RWPE2 (cell line): ENCODE measurements around the gene DIP2B.

Experiments used
- ATAC-seq: fragments of 200-7000 bp; cut with Tn5 transposase; 3 replicates; pipeline ENCODE4 v1.9.1; 2021; ENCODE audit warnings: low read depth
- DNase-seq: peaks from one replicate; pipeline ENCODE4 v3.0.0-alpha.2; 2020; ENCODE audit warnings: low spot score
- H3K27ac ChIP-seq: fragments of 450-650 bp; 2 replicates; pipeline ENCODE4 v1.5.1; 2017; ENCODE audit warnings: mild to moderate bottlenecking; ENCODE audit not compliant: poor library complexity, severe bottlenecking
- H3K27me3 ChIP-seq: fragments of 250-450 bp; sonication (Bioruptor Pico); 2 replicates; pipeline ENCODE4 v1.5.1; 2021; ENCODE audit warnings: mild to moderate bottlenecking, moderate library complexity; ENCODE audit not compliant: insufficient read depth, poor library complexity, severe bottlenecking
- H3K36me3 ChIP-seq: fragments of 250-450 bp; sonication (Bioruptor Pico); 2 replicates; pipeline ENCODE4 v1.5.1; 2020; ENCODE audit warnings: low read depth, mild to moderate bottlenecking, moderate library complexity
- H3K4me1 ChIP-seq: fragments of 250-450 bp; sonication (Bioruptor Pico); 2 replicates; pipeline ENCODE4 v1.5.1; 2021; ENCODE audit warnings: mild to moderate bottlenecking, moderate library complexity; ENCODE audit not compliant: insufficient read depth, poor library complexity, severe bottlenecking
- H3K4me3 ChIP-seq: fragments of 250-450 bp; sonication (Bioruptor Pico); 2 replicates; pipeline ENCODE4 v1.5.1; 2021; ENCODE audit warnings: mild to moderate bottlenecking, moderate library complexity; ENCODE audit not compliant: severe bottlenecking
- H3K9me3 ChIP-seq: fragments of 250-450 bp; sonication (Bioruptor Pico); 2 replicates; pipeline ENCODE4 v1.5.1; 2021; ENCODE audit warnings: mild to moderate bottlenecking, moderate library complexity; ENCODE audit not compliant: severe bottlenecking
- CTCF ChIP-seq: fragments of 450-650 bp; IDR thresholded peaks from one replicate; pipeline ENCODE4 v1.5.1; 2017; ENCODE audit warnings: mild to moderate bottlenecking, moderate library complexity; ENCODE audit not compliant: poor library complexity, severe bottlenecking

The DIP2B gene

GRCh38 chr12:50564948-50565297, 60.1 kb downstream of the DIP2B start:
- H3K36me3 ChIP-seq, result no peaks in the 10 kb centered on the region
- DNase-seq, result no peak
- ATAC-seq, result no peak
- peaks cover 20% of the 10 kb centered on the region for H3K4me1 ChIP-seq
- H3K9me3 ChIP-seq, result no peaks in the 10 kb centered on the region
- no peak for TF ChIP-seq CTCF
- H3K27ac ChIP-seq, result no peak overlapping the region
- no peak overlapping the region for H3K4me3 ChIP-seq
- H3K27me3 ChIP-seq, result no peaks in the 10 kb centered on the region

- no peak for TF ChIP-seq CTCF
- DNase-seq (no peak), ATAC-seq (no peak)
- Histone ChIP-seq H3K4me1 (peaks cover 23% of the 10 kb centered on the region), H3K36me3 (no peaks in the 10 kb centered on the region), H3K27me3 (no peaks in the 10 kb centered on the region), H3K9me3 (no peaks in the 10 kb centered on the region), H3K27ac (no peak overlapping the region), H3K4me3 (no peak overlapping the region)
Observed at GRCh38 chr12:50566066-50566465, 61.3 kb downstream of the DIP2B start.

GRCh38 chr12:50567926-50568325, 63.1 kb downstream of the DIP2B start:
- peaks cover 34% of the 10 kb centered on the region for H3K4me1 ChIP-seq
- no peak for DNase-seq
- no peak for TF ChIP-seq CTCF
- H3K4me3 ChIP-seq, result no peak overlapping the region
- no peaks in the 10 kb centered on the region for H3K36me3 ChIP-seq
- H3K27me3 ChIP-seq, result no peaks in the 10 kb centered on the region
- H3K27ac ChIP-seq, result peak overlapping the region; percentile 23
- no peak for ATAC-seq
- no peaks in the 10 kb centered on the region for H3K9me3 ChIP-seq

DNA sequence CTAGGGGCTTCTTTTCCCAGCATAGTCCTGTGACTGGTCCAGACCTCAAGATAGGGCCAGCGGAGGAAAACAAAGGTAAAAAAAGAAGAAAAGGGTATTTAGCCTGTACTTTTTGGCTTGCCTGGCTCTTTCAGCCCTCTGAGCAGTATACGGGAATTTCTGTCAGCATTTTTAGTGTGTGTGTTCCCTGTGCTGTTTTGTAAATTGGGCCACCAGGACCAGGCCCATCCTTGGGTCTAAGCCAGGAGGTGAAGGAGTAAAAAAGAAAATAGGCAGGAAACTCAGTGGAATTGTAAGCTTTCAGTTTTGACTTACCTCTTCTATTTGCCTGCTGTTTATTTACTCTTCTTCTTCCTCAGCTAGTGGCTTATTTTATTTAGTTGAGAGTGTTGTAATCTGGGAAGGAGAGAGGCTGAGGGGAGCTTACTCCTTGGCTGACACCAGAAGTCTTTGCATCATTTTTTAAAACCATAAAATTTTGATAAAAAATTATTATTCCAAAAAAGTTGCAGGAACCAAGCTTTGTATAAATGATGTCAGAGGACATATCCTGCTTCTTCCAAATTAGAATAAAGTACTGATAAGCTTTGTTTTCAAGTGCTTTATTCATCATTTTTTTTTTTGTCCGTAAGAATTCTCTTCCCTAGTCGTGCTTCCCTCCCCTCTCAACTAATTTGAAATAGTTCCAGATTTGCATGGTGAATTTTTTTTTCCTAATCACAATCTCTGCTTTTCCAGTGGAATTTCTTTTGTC, 63.7 kb downstream of the DIP2B start:
- Histone ChIP-seq H3K36me3 (no peaks in the 10 kb centered on the region), H3K4me1 (peaks cover 35% of the 10 kb centered on the region), H3K9me3 (no peaks in the 10 kb centered on the region), H3K4me3 (no peak overlapping the region), H3K27me3 (no peaks in the 10 kb centered on the region), H3K27ac (peak overlapping the region; percentile 23)
- no peak for TF ChIP-seq CTCF
- DNase-seq (no peak), ATAC-seq (no peak; the same call in 2 of the 3 replicates)

DNA sequence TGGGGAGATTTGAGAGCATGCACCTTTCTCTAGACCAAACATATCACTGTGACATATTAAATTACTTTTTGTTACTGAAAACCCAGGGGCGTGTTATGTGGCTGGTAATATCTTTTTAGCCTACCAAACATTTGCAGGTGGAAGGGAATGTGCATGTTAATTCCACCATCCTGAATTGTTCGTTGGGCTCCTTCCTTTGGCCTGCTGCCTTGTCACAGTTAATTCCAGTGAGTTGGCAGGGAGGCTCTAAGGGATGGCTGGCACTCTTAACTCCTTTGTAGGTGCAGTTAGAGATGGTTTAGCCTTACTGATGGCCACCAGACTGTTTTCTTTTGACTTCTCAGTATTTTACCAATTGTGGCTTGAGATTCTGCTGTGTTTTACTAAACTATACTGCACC, 64.5 kb downstream of the DIP2B start:
- DNase-seq, result no peak
- H3K27ac ChIP-seq, result no peak overlapping the region

More for the DNA sequence above, 64.5 kb downstream of the DIP2B start:
- no peaks in the 10 kb centered on the region for H3K27me3 ChIP-seq
- TF ChIP-seq CTCF, result no peak
- H3K9me3 ChIP-seq, result no peaks in the 10 kb centered on the region
- no peak for ATAC-seq
- peaks cover 34% of the 10 kb centered on the region for H3K4me1 ChIP-seq
- no peaks in the 10 kb centered on the region for H3K36me3 ChIP-seq
- H3K4me3 ChIP-seq, result no peak overlapping the region
